HG02678 (cell line): Measurements from ENCODE around the gene FBXW2.
"Not testable (repeated sequence)": the region's sequence is repeated elsewhere in the genome, so short reads cannot be mapped to it uniquely, and the experiment has no call there.

Source experiments
- ATAC-seq: cut with Tn5 transposase; IDR thresholded peaks from one replicate; pipeline ENCODE4 v1.9.1; 2021; ENCODE audit warnings: mild to moderate bottlenecking, moderate library complexity; ENCODE audit not compliant: unreplicated experiment

Gene FBXW2

GRCh38 chr9:120792898-120793765 lies at the start of gene FBXW2:
Gene FBXW2 (minus strand): TSS chr9:120793416. CDS start chr9:120788258, 5,158 bp downstream.
- ATAC-seq = peak; percentile 95

- ATAC-seq = peak; percentile 3
Observed at GRCh38 chr9:120841930-120842684, 48.9 kb upstream of the FBXW2 start.

- ATAC-seq = no peak
Observed at GRCh38 chr9:120839146-120839545, 45.9 kb upstream of the FBXW2 start.

GRCh38 chr9:120837921-120838320 lies 44.7 kb upstream of the FBXW2 start:
- no peak for ATAC-seq

GRCh38 chr9:120833325-120833724 lies 40.1 kb upstream of the FBXW2 start:
- no peak for ATAC-seq

- ATAC-seq = no peak
Observed at GRCh38 chr9:120832807-120833206, 39.6 kb upstream of the FBXW2 start.

- ATAC-seq = no peak
Observed at GRCh38 chr9:120830865-120831264, 37.6 kb upstream of the FBXW2 start.

- ATAC-seq = no peak
Observed at GRCh38 chr9:120830151-120830550, 36.9 kb upstream of the FBXW2 start.

GRCh38 chr9:120829650-120830049 lies 36.4 kb upstream of the FBXW2 start:
- no peak for ATAC-seq

GRCh38 chr9:120820095-120820494 lies 26.9 kb upstream of the FBXW2 start:
- ATAC-seq = no peak

GRCh38 chr9:120818595-120818994 lies 25.4 kb upstream of the FBXW2 start:
- ATAC-seq = no peak

GRCh38 chr9:120815075-120815474 lies 21.9 kb upstream of the FBXW2 start:
- no peak for ATAC-seq

GRCh38 chr9:120808931-120809330 lies 15.7 kb upstream of the FBXW2 start:
- ATAC-seq = no peak

GRCh38 chr9:120807607-120808379 lies 14.6 kb upstream of the FBXW2 start:
- no peak for ATAC-seq

GRCh38 chr9:120804784-120805363 lies 11.7 kb upstream of the FBXW2 start:
- not testable (repeated sequence) for ATAC-seq

GRCh38 chr9:120801441-120801840 lies 8.2 kb upstream of the FBXW2 start:
- ATAC-seq = no peak

GRCh38 chr9:120791161-120791560 lies 2.1 kb downstream of the FBXW2 start:
- no peak for ATAC-seq

GRCh38 chr9:120787933-120788332 lies 5.3 kb downstream of the FBXW2 start:
- no peak for ATAC-seq

GRCh38 chr9:120783602-120784047 lies 9.6 kb downstream of the FBXW2 start:
- ATAC-seq = no peak

- no peak for ATAC-seq
Observed at GRCh38 chr9:120781236-120781635, 12.0 kb downstream of the FBXW2 start.

- ATAC-seq = no peak
Observed at GRCh38 chr9:120780367-120780766, 12.8 kb downstream of the FBXW2 start.
